Measurements from ENCODE around the gene CDKN2AIPNL. TPM values are rescaled to one million over a fixed set of nuclear protein-coding genes. Genes with fewer than 3 reads are reported as not detected.

CDKN2AIPNL gene
- total and polyA plus RNA-seq, 4 donors: 10.9 to 43.2 (median 19.1) TPM

GRCh38 chr5:134459010-134459403, 47.3 kb upstream of the CDKN2AIPNL start:
- H3K9me3 ChIP-seq (ENCODE audit: control insufficient read depth in 4 of 4, insufficient read depth in 3 of 4, low read length in 3 of 4): peaks cover 0 to 2% (median 0%) of the 10 kb centered on the region in 4 donors
- DNase-seq: no peak
- 90 to 95% methylated on average over 8 of the region's 8 CpGs for WGBS, 2 donors
- TF ChIP-seq, protein P1, sequence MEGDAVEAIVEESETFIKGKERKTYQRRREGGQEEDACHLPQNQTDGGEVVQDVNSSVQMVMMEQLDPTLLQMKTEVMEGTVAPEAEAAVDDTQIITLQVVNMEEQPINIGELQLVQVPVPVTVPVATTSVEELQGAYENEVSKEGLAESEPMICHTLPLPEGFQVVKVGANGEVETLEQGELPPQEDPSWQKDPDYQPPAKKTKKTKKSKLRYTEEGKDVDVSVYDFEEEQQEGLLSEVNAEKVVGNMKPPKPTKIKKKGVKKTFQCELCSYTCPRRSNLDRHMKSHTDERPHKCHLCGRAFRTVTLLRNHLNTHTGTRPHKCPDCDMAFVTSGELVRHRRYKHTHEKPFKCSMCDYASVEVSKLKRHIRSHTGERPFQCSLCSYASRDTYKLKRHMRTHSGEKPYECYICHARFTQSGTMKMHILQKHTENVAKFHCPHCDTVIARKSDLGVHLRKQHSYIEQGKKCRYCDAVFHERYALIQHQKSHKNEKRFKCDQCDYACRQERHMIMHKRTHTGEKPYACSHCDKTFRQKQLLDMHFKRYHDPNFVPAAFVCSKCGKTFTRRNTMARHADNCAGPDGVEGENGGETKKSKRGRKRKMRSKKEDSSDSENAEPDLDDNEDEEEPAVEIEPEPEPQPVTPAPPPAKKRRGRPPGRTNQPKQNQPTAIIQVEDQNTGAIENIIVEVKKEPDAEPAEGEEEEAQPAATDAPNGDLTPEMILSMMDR (IDR thresholded peaks at IDR 0.05; ENCODE audit: control extremely low read depth, extremely low read depth): no peak
- no peak overlapping the region for H3K4me3 ChIP-seq
- ATAC-seq (ENCODE audit: insufficient read depth, low FRiP score): no peak
- H3K27me3 ChIP-seq (ENCODE audit: control insufficient read depth in 3 of 3, insufficient read depth in 3 of 3, low read length in 2 of 3): no peaks in the 10 kb centered on the region
- H3K27ac ChIP-seq (ENCODE audit: low read depth in 1 of 2, low read length in 1 of 2): peak overlapping the region in 1 of 2 donors; percentile 34
- H3K9ac ChIP-seq (ENCODE audit: insufficient read depth in 1 of 2, low read length in 2 of 2): no peak overlapping the region
- no peaks in the 10 kb centered on the region for H3K36me3 ChIP-seq (ENCODE audit: control insufficient read depth in 4 of 4, insufficient read depth in 4 of 4, low read length in 4 of 4)
- H3K4me1 ChIP-seq (ENCODE audit: control insufficient read depth in 5 of 5, insufficient read depth in 5 of 5, low read length in 5 of 5): peaks cover 0 to 8% (median 3%) of the 10 kb centered on the region in 5 donors

GRCh38 chr5:134458234-134459009, 46.7 kb upstream of the CDKN2AIPNL start:
- peaks cover 0 to 8% (median 3%) of the 10 kb centered on the region in 5 donors for H3K4me1 ChIP-seq (ENCODE audit: control insufficient read depth in 5 of 5, insufficient read depth in 5 of 5, low read length in 5 of 5)
- peak overlapping the region in 1 of 2 donors; percentile 34 for H3K27ac ChIP-seq (ENCODE audit: low read depth in 1 of 2, low read length in 1 of 2)
- DNase-seq (peak; percentile 22 to 31 (median 27)), ATAC-seq (ENCODE audit: insufficient read depth, low FRiP score) (no peak)
- WGBS, 2 donors: 70 to 81% methylated on average over 10 of the region's 10 CpGs
- H3K4me3 ChIP-seq: no peak overlapping the region
- peaks cover 0 to 2% (median 0%) of the 10 kb centered on the region in 4 donors for H3K9me3 ChIP-seq (ENCODE audit: control insufficient read depth in 4 of 4, insufficient read depth in 3 of 4, low read length in 3 of 4)
- TF ChIP-seq, protein P1 (IDR thresholded peaks at IDR 0.05; ENCODE audit: control extremely low read depth, extremely low read depth): no peak
- H3K36me3 ChIP-seq (ENCODE audit: control insufficient read depth in 4 of 4, insufficient read depth in 4 of 4, low read length in 4 of 4): no peaks in the 10 kb centered on the region
- H3K9ac ChIP-seq (ENCODE audit: insufficient read depth in 1 of 2, low read length in 2 of 2): no peak overlapping the region
- H3K27me3 ChIP-seq (ENCODE audit: control insufficient read depth in 3 of 3, insufficient read depth in 3 of 3, low read length in 2 of 3): no peaks in the 10 kb centered on the region

DNA sequence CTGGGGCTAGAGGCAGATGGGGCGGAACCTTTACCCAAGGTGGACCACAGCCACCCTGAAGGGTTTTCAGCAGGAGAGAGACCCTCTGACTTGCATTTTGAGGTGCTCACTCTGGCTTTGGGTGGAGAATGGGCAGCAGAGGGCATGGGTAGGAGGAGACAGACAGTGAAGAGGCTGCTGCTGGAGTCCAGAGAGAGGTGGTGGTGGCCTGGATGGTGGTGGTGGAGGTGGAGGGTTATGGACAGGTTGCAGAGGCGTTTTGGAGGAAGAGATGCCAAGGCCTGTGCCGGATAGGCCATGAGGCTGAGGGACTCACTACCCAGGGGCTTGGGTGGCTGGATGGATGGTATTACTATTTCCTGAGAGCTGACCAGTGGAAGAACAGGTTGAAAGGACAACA, 46.1 kb upstream of the CDKN2AIPNL start:
- no peak for DNase-seq
- TF ChIP-seq, protein P1 (IDR thresholded peaks at IDR 0.05; ENCODE audit: control extremely low read depth, extremely low read depth): no peak
- peak overlapping the region in 1 of 2 donors; percentile 34 for H3K27ac ChIP-seq (ENCODE audit: low read depth in 1 of 2, low read length in 1 of 2)
- H3K4me1 ChIP-seq (ENCODE audit: control insufficient read depth in 5 of 5, insufficient read depth in 5 of 5, low read length in 5 of 5): peaks cover 0 to 8% (median 3%) of the 10 kb centered on the region in 5 donors
- WGBS, 2 donors: 94 to 97% methylated on average over 3 of the region's 3 CpGs
- H3K9ac ChIP-seq (ENCODE audit: insufficient read depth in 1 of 2, low read length in 2 of 2): no peak overlapping the region
- peaks cover 0 to 2% (median 0%) of the 10 kb centered on the region in 4 donors for H3K9me3 ChIP-seq (ENCODE audit: control insufficient read depth in 4 of 4, insufficient read depth in 3 of 4, low read length in 3 of 4)
- H3K36me3 ChIP-seq (ENCODE audit: control insufficient read depth in 4 of 4, insufficient read depth in 4 of 4, low read length in 4 of 4): no peaks in the 10 kb centered on the region
- no peak for ATAC-seq (ENCODE audit: insufficient read depth, low FRiP score)
- H3K27me3 ChIP-seq (ENCODE audit: control insufficient read depth in 3 of 3, insufficient read depth in 3 of 3, low read length in 2 of 3): no peaks in the 10 kb centered on the region
- no peak overlapping the region for H3K4me3 ChIP-seq
